ENCODE results near the gene PHPT1.
"Not testable (repeated sequence)": the region's sequence is repeated elsewhere in the genome, so short reads cannot be mapped to it uniquely, and the experiment has no call there.

The PHPT1 gene

GRCh38 chr9:136849038-136849959 lies at the start of gene PHPT1:
PHPT1 (plus strand) TSS chr9:136849409; CDS start chr9:136849431, 22 bp downstream.
- H3K36me3 ChIP-seq (replicated peaks): peaks cover 17% of the 10 kb centered on the region
- peak within 1 kb of the TSS; percentile 75 for H3K4me3 ChIP-seq
- in situ Hi-C loops (cut with MboI; ENCODE audit: low sequenced_read_pairs): no loop called here

GRCh38 chr9:136799854-136800657 lies 49.2 kb upstream of the PHPT1 start:
- peaks cover 14% of the 10 kb centered on the region for H3K4me1 ChIP-seq
- peak overlapping the region; percentile 41 for H3K4me3 ChIP-seq
- no peaks in the 10 kb centered on the region for H3K27me3 ChIP-seq (ENCODE audit: low read depth)
- H3K36me3 ChIP-seq (replicated peaks): peaks cover 2% of the 10 kb centered on the region; the same call in 1 of the 2 replicates
- no peaks in the 10 kb centered on the region for H3K9me3 ChIP-seq
- peak; percentile 80 to 94 for DNase-seq (ENCODE audit: low spot score in 2 of 2)
- in situ Hi-C loops (cut with MboI; ENCODE audit: low sequenced_read_pairs): loop anchor here (25.0 kb wide), 1 partner anchor 437 kb away; the partner anchor contains the start of genes CYSRT1, RNF224, SLC34A3 and TUBB4B

More at GRCh38 chr9:136849038-136849959, at the start of gene PHPT1:
- peak; percentile 97 to 99 for DNase-seq (ENCODE audit: low spot score in 2 of 2)
- Histone ChIP-seq H3K27me3 (ENCODE audit: low read depth) (no peaks in the 10 kb centered on the region), H3K4me1 (peaks cover 14% of the 10 kb centered on the region), H3K9me3 (no peaks in the 10 kb centered on the region)

- DNase-seq (ENCODE audit: low spot score in 2 of 2): no peak
- H3K27me3 ChIP-seq (ENCODE audit: low read depth): no peaks in the 10 kb centered on the region
- no peaks in the 10 kb centered on the region for H3K9me3 ChIP-seq
- peaks cover 11% of the 10 kb centered on the region for H3K36me3 ChIP-seq (replicated peaks)
- in situ Hi-C loops (cut with MboI; ENCODE audit: low sequenced_read_pairs): no loop called here
- peaks cover 23% of the 10 kb centered on the region for H3K4me1 ChIP-seq
- H3K4me3 ChIP-seq: no peak overlapping the region
Observed at GRCh38 chr9:136802321-136802720, 46.9 kb upstream of the PHPT1 start.

- Histone ChIP-seq H3K4me1 (peaks cover 23% of the 10 kb centered on the region), H3K36me3 (replicated peaks) (peaks cover 13% of the 10 kb centered on the region)
- H3K27me3 ChIP-seq (ENCODE audit: low read depth); DNase-seq (ENCODE audit: low spot score in 2 of 2); H3K4me3 ChIP-seq; in situ Hi-C loops (cut with MboI; ENCODE audit: low sequenced_read_pairs); H3K9me3 ChIP-seq: not testable (repeated sequence)
Observed at GRCh38 chr9:136803009-136803550, 46.1 kb upstream of the PHPT1 start.

GRCh38 chr9:136803551-136804508 lies 45.4 kb upstream of the PHPT1 start:
- H3K4me3 ChIP-seq: no peak overlapping the region
- DNase-seq (ENCODE audit: low spot score in 2 of 2): no peak
- H3K36me3 ChIP-seq (replicated peaks): peaks cover 14% of the 10 kb centered on the region
- H3K27me3 ChIP-seq (ENCODE audit: low read depth): no peaks in the 10 kb centered on the region
- in situ Hi-C loops (cut with MboI; ENCODE audit: low sequenced_read_pairs): no loop called here
- H3K9me3 ChIP-seq: no peaks in the 10 kb centered on the region
- peaks cover 23% of the 10 kb centered on the region for H3K4me1 ChIP-seq

- H3K27me3 ChIP-seq (ENCODE audit: low read depth): no peaks in the 10 kb centered on the region
- H3K9me3 ChIP-seq: no peaks in the 10 kb centered on the region
- in situ Hi-C loops (cut with MboI; ENCODE audit: low sequenced_read_pairs): no loop called here
- H3K4me3 ChIP-seq: no peak overlapping the region
- H3K36me3 ChIP-seq (replicated peaks): peaks cover 14% of the 10 kb centered on the region
- no peak for DNase-seq (ENCODE audit: low spot score in 2 of 2)
- peaks cover 24% of the 10 kb centered on the region for H3K4me1 ChIP-seq
Observed at GRCh38 chr9:136804509-136805206, 44.6 kb upstream of the PHPT1 start.

- Histone ChIP-seq H3K4me3 (no peak overlapping the region), H3K9me3 (no peaks in the 10 kb centered on the region), H3K27me3 (ENCODE audit: low read depth) (no peaks in the 10 kb centered on the region), H3K36me3 (replicated peaks) (peaks cover 14% of the 10 kb centered on the region), H3K4me1 (peaks cover 28% of the 10 kb centered on the region)
- in situ Hi-C loops (cut with MboI; ENCODE audit: low sequenced_read_pairs): no loop called here
- DNase-seq (ENCODE audit: low spot score in 2 of 2): no peak
Observed at GRCh38 chr9:136805207-136805740, 43.9 kb upstream of the PHPT1 start.

- no peak for DNase-seq (ENCODE audit: low spot score in 2 of 2)
- in situ Hi-C loops (cut with MboI; ENCODE audit: low sequenced_read_pairs): no loop called here
- Histone ChIP-seq H3K36me3 (replicated peaks) (peaks cover 21% of the 10 kb centered on the region), H3K4me1 (peaks cover 26% of the 10 kb centered on the region), H3K27me3 (ENCODE audit: low read depth) (no peaks in the 10 kb centered on the region), H3K4me3 (no peak overlapping the region), H3K9me3 (no peaks in the 10 kb centered on the region)
Observed at GRCh38 chr9:136806067-136806466, 43.1 kb upstream of the PHPT1 start.

- DNase-seq (ENCODE audit: low spot score in 2 of 2): no peak
- peaks cover 24% of the 10 kb centered on the region for H3K36me3 ChIP-seq (replicated peaks)
- no peaks in the 10 kb centered on the region for H3K9me3 ChIP-seq
- in situ Hi-C loops (cut with MboI; ENCODE audit: low sequenced_read_pairs): no loop called here
- no peaks in the 10 kb centered on the region for H3K27me3 ChIP-seq (ENCODE audit: low read depth)
- peaks cover 22% of the 10 kb centered on the region for H3K4me1 ChIP-seq
- H3K4me3 ChIP-seq: peak overlapping the region; percentile 64
Observed at GRCh38 chr9:136806631-136807201, 42.5 kb upstream of the PHPT1 start.

GRCh38 chr9:136807281-136808074 lies 41.7 kb upstream of the PHPT1 start, which contains the start of gene RABL6:
RABL6 (plus strand) TSS chr9:136807948; CDS start chr9:136808197, 249 bp downstream.
- in situ Hi-C loops (cut with MboI; ENCODE audit: low sequenced_read_pairs): no loop called here
- peaks cover 29% of the 10 kb centered on the region for H3K36me3 ChIP-seq (replicated peaks)
- H3K4me3 ChIP-seq: peak within 1 kb of the TSS; percentile 76
- H3K27me3 ChIP-seq (ENCODE audit: low read depth): no peaks in the 10 kb centered on the region
- peak; percentile 60 to 80 for DNase-seq (ENCODE audit: low spot score in 2 of 2)
- H3K9me3 ChIP-seq: no peaks in the 10 kb centered on the region
- H3K4me1 ChIP-seq: peaks cover 22% of the 10 kb centered on the region

- Histone ChIP-seq H3K4me1 (peaks cover 22% of the 10 kb centered on the region), H3K36me3 (replicated peaks) (peaks cover 36% of the 10 kb centered on the region), H3K9me3 (no peaks in the 10 kb centered on the region), H3K4me3 (peak overlapping the region; percentile 76), H3K27me3 (ENCODE audit: low read depth) (no peaks in the 10 kb centered on the region)
- in situ Hi-C loops (cut with MboI; ENCODE audit: low sequenced_read_pairs): no loop called here
- no peak for DNase-seq (ENCODE audit: low spot score in 2 of 2)
Observed at GRCh38 chr9:136808075-136808805, 41.0 kb upstream of the PHPT1 start.

Measured in HAP-1 (cell line).